GM23338 (cell line): ENCODE results near the gene F3. TPM values are rescaled to one million over a fixed set of nuclear protein-coding genes. Genes with fewer than 3 reads are reported as not detected.

Experiments used
- ATAC-seq: fragments of 200-7000 bp; cut with Tn5 transposase; 3 replicates; pipeline ENCODE4 v1.9.1; 2020
- DNase-seq: peaks from one replicate; pipeline ENCODE4 v3.0.0-alpha.2; 2015; ENCODE audit warnings: low spot score
- H2AFZ ChIP-seq: fragments of 200-600 bp; sonication (generic); 2 replicates; pipeline ENCODE4 v1.8.0; 2016; ENCODE audit warnings: antibody characterized with exemption, mild to moderate bottlenecking, moderate library complexity
- H3F3A ChIP-seq: fragments of 200-600 bp; sonication (generic); replicated peaks from 2 replicates; pipeline ENCODE4 v1.8.0; 2017; ENCODE audit warnings: antibody characterized with exemption, mixed run types, low read depth
- H3K27ac ChIP-seq: fragments of 200-600 bp; sonication (generic); 2 replicates; pipeline ENCODE4 v1.6.1; 2016; ENCODE audit warnings: low read depth
- H3K27me3 ChIP-seq: fragments of 200-600 bp; sonication (generic); 2 replicates; pipeline ENCODE4 v1.8.0; 2016; ENCODE audit warnings: mild to moderate bottlenecking, mixed run types, moderate library complexity; ENCODE audit not compliant: insufficient read depth
- H3K36me3 ChIP-seq: fragments of 200-600 bp; sonication (generic); 2 replicates; pipeline ENCODE4 v1.8.0; 2016; ENCODE audit warnings: mild to moderate bottlenecking; ENCODE audit not compliant: insufficient read depth
- H3K4me1 ChIP-seq: fragments of 200-600 bp; sonication (generic); 2 replicates; pipeline ENCODE4 v1.8.0; 2016; ENCODE audit warnings: mild to moderate bottlenecking, moderate library complexity; ENCODE audit not compliant: insufficient read depth
- H3K4me2 ChIP-seq: fragments of 200-600 bp; sonication (generic); 2 replicates; pipeline ENCODE4 v1.7.1; 2017; ENCODE audit warnings: mixed run types
- H3K4me3 ChIP-seq: fragments of 200-600 bp; sonication (generic); 2 replicates; pipeline ENCODE4 v1.6.1; 2016; ENCODE audit warnings: mixed run types
- H3K79me2 ChIP-seq: fragments of 200-600 bp; sonication (generic); replicated peaks from 2 replicates; pipeline ENCODE4 v1.8.0; 2017; ENCODE audit warnings: mild to moderate bottlenecking; ENCODE audit not compliant: insufficient read depth
- H3K9me2 ChIP-seq: fragments of 200-600 bp; sonication (generic); 2 replicates; pipeline ENCODE4 v1.8.0; 2017; ENCODE audit not compliant: insufficient read depth
- H4K20me1 ChIP-seq: fragments of 200-600 bp; sonication (generic); replicated peaks from 2 replicates; pipeline ENCODE4 v1.8.0; 2017; ENCODE audit warnings: mild to moderate bottlenecking; ENCODE audit not compliant: insufficient read depth
- H3K27ac Mint-ChIP-seq: 2 replicates; pipeline ENCODE4 v1.8.0; 2020; ENCODE audit warnings: inconsistent platforms, mild to moderate bottlenecking, moderate library complexity, mixed read lengths
- H3K27me3 Mint-ChIP-seq: 3 replicates; pipeline ENCODE4 v1.8.0; 2022; ENCODE audit warnings: low read depth, mild to moderate bottlenecking, moderate library complexity, mixed read lengths, inconsistent platforms; ENCODE audit not compliant: insufficient read depth, poor library complexity
- H3K36me3 Mint-ChIP-seq: 3 replicates; pipeline ENCODE4 v1.8.0; 2021; ENCODE audit warnings: low read depth, mild to moderate bottlenecking, inconsistent platforms, moderate library complexity, mixed read lengths
- H3K4me1 Mint-ChIP-seq: 3 replicates; pipeline ENCODE4 v1.8.0; 2020; ENCODE audit warnings: mild to moderate bottlenecking, inconsistent platforms, mixed read lengths
- H3K4me3 Mint-ChIP-seq: 3 replicates; pipeline ENCODE4 v1.8.0; 2021; ENCODE audit warnings: moderate library complexity, mild to moderate bottlenecking, inconsistent platforms, mixed read lengths
- H3K9me3 Mint-ChIP-seq: 3 replicates; pipeline ENCODE4 v1.8.0; 2020; ENCODE audit warnings: moderate library complexity, mild to moderate bottlenecking, inconsistent platforms, mixed read lengths
- CREB1 ChIP-seq: fragments of 250-450 bp; sonication (Bioruptor Pico); IDR thresholded peaks from 2 replicates; pipeline ENCODE4 v1.5.0; 2020; ENCODE audit warnings: low read depth, mild to moderate bottlenecking, moderate library complexity
- EZH2 ChIP-seq: fragments of 200-600 bp; sonication (generic); IDR thresholded peaks from one replicate; pipeline ENCODE4 v1.8.0; 2017; ENCODE audit warnings: antibody characterized with exemption, mild to moderate bottlenecking, low read depth; ENCODE audit not compliant: unreplicated experiment
- JUNB ChIP-seq: IDR thresholded peaks from one replicate; pipeline ENCODE4 v1.6.1; 2016; ENCODE audit warnings: antibody characterized with exemption; ENCODE audit not compliant: unreplicated experiment
- NANOG ChIP-seq: IDR thresholded peaks from 2 replicates; pipeline ENCODE4 v1.6.1; 2016; ENCODE audit warnings: antibody characterized with exemption, borderline replicate concordance
- POLR2AphosphoS5 ChIP-seq: IDR thresholded peaks from 2 replicates; pipeline ENCODE4 v1.6.1; 2016; ENCODE audit warnings: antibody characterized with exemption, low read depth
- STAT1 ChIP-seq: IDR thresholded peaks from one replicate; pipeline ENCODE4 v1.6.1; 2016; ENCODE audit warnings: antibody characterized with exemption; ENCODE audit not compliant: unreplicated experiment
- ZNF114 ChIP-seq: fragments of 250-450 bp; sonication (Bioruptor Pico); IDR thresholded peaks from 2 replicates; pipeline ENCODE4 v1.5.0; 2020; ENCODE audit warnings: mild to moderate bottlenecking, moderate library complexity
- ZNF331 ChIP-seq: fragments of 250-450 bp; sonication (Bioruptor Pico); IDR thresholded peaks from 2 replicates; pipeline ENCODE4 v1.5.0; 2020; ENCODE audit warnings: low read depth, mild to moderate bottlenecking, moderate library complexity
- polyA plus RNA-seq: library from polyadenylated mRNA; unstranded; fragments of >200 nt; fragmentation: Nextera tagmentation; extraction: Ambion mirVana; gene quantifications from 2 replicates; pipeline ENCODE4 v1.2.1, GENCODE V29; 2016
- total RNA-seq: library from RNA; depleted of rRNA; stranded (reverse); fragments of >200 nt; shearing (Covaris generic); gene quantifications from 2 replicates; pipeline ENCODE4 v1.2.3, GENCODE V29; 2014
- TF ChIP-seq, protein P1 (sequence below), 2 experiments: fragments of 200-600 bp in 1 of 2; sonication (generic) in 1 of 2; conservative IDR thresholded peaks; 2 replicates each; pipeline versions ENCODE4 v1.5.1 to v1.6.1; 2016 to 2017; ENCODE audit warnings: antibody characterized with exemption in 2 of 2, low read depth in 2 of 2, mild to moderate bottlenecking in 2 of 2, moderate library complexity in 1 of 2
- TF ChIP-seq, protein P2 (sequence below): IDR thresholded peaks from one replicate; pipeline ENCODE4 v1.6.1; 2018; ENCODE audit warnings: antibody characterized with exemption; ENCODE audit not compliant: unreplicated experiment
- TF ChIP-seq, protein P3 (sequence below): fragments of 250-450 bp; sonication (Bioruptor Pico); IDR thresholded peaks from 2 replicates; pipeline ENCODE4 v1.5.0; 2020; ENCODE audit warnings: mild to moderate bottlenecking, moderate library complexity

The F3 gene
- total and polyA plus RNA-seq, 2 experiments from 2014 or later, result 6.9 to 9.7 TPM

DNA sequence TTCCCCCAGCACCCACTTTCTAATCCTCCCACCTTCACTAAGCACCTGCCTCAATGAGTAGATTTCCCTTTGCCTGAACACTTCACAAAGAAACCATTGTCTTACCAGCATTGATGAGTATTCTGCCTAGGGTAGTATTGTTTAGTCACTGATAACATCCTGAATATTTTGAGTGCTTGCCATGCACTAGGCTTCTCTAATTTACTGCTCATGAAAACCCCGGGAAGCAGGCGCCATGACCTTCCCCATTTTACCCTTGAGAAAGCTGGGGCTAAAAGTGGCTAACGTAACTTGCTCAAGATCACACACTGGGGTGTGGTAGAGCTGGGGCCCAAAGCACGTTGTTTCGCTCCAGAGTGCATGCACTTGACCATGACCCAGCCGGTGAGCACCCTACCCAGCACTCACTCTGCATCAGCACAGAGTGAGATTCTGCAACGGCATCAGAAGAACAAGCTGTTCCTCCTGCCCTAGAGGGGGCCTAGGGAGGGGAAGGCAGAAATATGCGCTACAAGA lies 10.6 kb upstream of the F3 start:
- H3K9me3 Mint-ChIP-seq, result no peaks in the 10 kb centered on the region
- H3K36me3 Mint-ChIP-seq, result no peaks in the 10 kb centered on the region
- H3K4me3 Mint-ChIP-seq, result no peak overlapping the region
- no peak overlapping the region for H3K27ac Mint-ChIP-seq
- no peak overlapping the region for H3K27ac ChIP-seq
- peaks cover 26% of the 10 kb centered on the region for H3K4me1 ChIP-seq
- H3K9me2 ChIP-seq, result no peaks in the 10 kb centered on the region
- TF ChIP-seq ZNF114 (CRISPR knock-in tag) (no peak), ZNF331 (no peak), CREB1 (CRISPR knock-in tag) (no peak)
- H3K4me2 ChIP-seq, result peak overlapping the region; percentile 41; the same call in 1 of the 2 replicates
- no peaks in the 10 kb centered on the region for H3K27me3 ChIP-seq
- peaks cover 42% of the 10 kb centered on the region for H3K4me1 Mint-ChIP-seq
- no peak overlapping the region for H3K4me3 ChIP-seq
- DNase-seq (peak; percentile 16), ATAC-seq (peak; percentile 69)
- H3F3A ChIP-seq, result no peaks in the 10 kb centered on the region
- H2AFZ ChIP-seq, result peak overlapping the region; percentile 53; the same call in 1 of the 2 replicates
- H3K36me3 ChIP-seq, result no peaks in the 10 kb centered on the region
- H3K27me3 Mint-ChIP-seq, result no peaks in the 10 kb centered on the region
- no peaks in the 10 kb centered on the region for H3K79me2 ChIP-seq
- no peaks in the 10 kb centered on the region for H4K20me1 ChIP-seq

DNA sequence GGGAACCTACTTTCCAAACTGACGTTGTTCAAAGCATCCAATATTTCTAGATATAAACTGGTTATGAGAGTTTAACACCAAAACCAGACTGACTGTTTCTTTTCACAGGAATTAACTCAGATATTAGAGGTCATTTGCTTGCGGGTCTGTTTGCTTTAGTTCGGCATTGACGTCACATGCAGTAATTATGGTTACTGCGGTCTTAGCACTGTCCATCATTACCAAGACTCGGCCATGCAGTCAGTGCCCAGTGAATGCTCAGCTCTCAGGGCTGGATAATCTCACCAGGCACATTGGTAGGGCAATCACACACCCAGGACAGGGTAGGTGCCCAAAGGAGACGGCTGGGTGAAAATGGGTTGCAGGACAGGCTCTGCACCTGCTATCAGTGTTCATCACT lies 9.9 kb upstream of the F3 start:
- H3K4me3 ChIP-seq, result no peak overlapping the region
- Mint-ChIP-seq H3K36me3 (no peaks in the 10 kb centered on the region), H3K27ac (no peak overlapping the region), H3K9me3 (no peaks in the 10 kb centered on the region), H3K4me3 (no peak overlapping the region), H3K4me1 (peaks cover 42% of the 10 kb centered on the region), H3K27me3 (no peaks in the 10 kb centered on the region)
- peak overlapping the region; percentile 33; the same call in 1 of the 2 replicates for H3K4me2 ChIP-seq
- DNase-seq (no peak), ATAC-seq (no peak)
- H4K20me1 ChIP-seq, result no peaks in the 10 kb centered on the region
- no peaks in the 10 kb centered on the region for H3K9me2 ChIP-seq
- no peaks in the 10 kb centered on the region for H3K79me2 ChIP-seq
- no peaks in the 10 kb centered on the region for H3F3A ChIP-seq
- peaks cover 26% of the 10 kb centered on the region for H3K4me1 ChIP-seq
- no peaks in the 10 kb centered on the region for H3K27me3 ChIP-seq
- no peaks in the 10 kb centered on the region for H3K36me3 ChIP-seq
- H3K27ac ChIP-seq, result no peak overlapping the region
- H2AFZ ChIP-seq, result no peak overlapping the region
- TF ChIP-seq POLR2AphosphoS5 (no peak), NANOG (no peak), EZH2 (no peak), STAT1 (no peak), CREB1 (CRISPR knock-in tag) (no peak), ZNF114 (CRISPR knock-in tag) (no peak), ZNF331 (no peak), JUNB (no peak)
- TF ChIP-seq, protein P1, sequence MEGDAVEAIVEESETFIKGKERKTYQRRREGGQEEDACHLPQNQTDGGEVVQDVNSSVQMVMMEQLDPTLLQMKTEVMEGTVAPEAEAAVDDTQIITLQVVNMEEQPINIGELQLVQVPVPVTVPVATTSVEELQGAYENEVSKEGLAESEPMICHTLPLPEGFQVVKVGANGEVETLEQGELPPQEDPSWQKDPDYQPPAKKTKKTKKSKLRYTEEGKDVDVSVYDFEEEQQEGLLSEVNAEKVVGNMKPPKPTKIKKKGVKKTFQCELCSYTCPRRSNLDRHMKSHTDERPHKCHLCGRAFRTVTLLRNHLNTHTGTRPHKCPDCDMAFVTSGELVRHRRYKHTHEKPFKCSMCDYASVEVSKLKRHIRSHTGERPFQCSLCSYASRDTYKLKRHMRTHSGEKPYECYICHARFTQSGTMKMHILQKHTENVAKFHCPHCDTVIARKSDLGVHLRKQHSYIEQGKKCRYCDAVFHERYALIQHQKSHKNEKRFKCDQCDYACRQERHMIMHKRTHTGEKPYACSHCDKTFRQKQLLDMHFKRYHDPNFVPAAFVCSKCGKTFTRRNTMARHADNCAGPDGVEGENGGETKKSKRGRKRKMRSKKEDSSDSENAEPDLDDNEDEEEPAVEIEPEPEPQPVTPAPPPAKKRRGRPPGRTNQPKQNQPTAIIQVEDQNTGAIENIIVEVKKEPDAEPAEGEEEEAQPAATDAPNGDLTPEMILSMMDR (conservative IDR thresholded peaks at IDR 0.05; ENCODE audit: low read depth in 2 of 2), result no peak
- TF ChIP-seq, protein P2, sequence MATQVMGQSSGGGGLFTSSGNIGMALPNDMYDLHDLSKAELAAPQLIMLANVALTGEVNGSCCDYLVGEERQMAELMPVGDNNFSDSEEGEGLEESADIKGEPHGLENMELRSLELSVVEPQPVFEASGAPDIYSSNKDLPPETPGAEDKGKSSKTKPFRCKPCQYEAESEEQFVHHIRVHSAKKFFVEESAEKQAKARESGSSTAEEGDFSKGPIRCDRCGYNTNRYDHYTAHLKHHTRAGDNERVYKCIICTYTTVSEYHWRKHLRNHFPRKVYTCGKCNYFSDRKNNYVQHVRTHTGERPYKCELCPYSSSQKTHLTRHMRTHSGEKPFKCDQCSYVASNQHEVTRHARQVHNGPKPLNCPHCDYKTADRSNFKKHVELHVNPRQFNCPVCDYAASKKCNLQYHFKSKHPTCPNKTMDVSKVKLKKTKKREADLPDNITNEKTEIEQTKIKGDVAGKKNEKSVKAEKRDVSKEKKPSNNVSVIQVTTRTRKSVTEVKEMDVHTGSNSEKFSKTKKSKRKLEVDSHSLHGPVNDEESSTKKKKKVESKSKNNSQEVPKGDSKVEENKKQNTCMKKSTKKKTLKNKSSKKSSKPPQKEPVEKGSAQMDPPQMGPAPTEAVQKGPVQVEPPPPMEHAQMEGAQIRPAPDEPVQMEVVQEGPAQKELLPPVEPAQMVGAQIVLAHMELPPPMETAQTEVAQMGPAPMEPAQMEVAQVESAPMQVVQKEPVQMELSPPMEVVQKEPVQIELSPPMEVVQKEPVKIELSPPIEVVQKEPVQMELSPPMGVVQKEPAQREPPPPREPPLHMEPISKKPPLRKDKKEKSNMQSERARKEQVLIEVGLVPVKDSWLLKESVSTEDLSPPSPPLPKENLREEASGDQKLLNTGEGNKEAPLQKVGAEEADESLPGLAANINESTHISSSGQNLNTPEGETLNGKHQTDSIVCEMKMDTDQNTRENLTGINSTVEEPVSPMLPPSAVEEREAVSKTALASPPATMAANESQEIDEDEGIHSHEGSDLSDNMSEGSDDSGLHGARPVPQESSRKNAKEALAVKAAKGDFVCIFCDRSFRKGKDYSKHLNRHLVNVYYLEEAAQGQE, result no peak
- TF ChIP-seq, protein P3, sequence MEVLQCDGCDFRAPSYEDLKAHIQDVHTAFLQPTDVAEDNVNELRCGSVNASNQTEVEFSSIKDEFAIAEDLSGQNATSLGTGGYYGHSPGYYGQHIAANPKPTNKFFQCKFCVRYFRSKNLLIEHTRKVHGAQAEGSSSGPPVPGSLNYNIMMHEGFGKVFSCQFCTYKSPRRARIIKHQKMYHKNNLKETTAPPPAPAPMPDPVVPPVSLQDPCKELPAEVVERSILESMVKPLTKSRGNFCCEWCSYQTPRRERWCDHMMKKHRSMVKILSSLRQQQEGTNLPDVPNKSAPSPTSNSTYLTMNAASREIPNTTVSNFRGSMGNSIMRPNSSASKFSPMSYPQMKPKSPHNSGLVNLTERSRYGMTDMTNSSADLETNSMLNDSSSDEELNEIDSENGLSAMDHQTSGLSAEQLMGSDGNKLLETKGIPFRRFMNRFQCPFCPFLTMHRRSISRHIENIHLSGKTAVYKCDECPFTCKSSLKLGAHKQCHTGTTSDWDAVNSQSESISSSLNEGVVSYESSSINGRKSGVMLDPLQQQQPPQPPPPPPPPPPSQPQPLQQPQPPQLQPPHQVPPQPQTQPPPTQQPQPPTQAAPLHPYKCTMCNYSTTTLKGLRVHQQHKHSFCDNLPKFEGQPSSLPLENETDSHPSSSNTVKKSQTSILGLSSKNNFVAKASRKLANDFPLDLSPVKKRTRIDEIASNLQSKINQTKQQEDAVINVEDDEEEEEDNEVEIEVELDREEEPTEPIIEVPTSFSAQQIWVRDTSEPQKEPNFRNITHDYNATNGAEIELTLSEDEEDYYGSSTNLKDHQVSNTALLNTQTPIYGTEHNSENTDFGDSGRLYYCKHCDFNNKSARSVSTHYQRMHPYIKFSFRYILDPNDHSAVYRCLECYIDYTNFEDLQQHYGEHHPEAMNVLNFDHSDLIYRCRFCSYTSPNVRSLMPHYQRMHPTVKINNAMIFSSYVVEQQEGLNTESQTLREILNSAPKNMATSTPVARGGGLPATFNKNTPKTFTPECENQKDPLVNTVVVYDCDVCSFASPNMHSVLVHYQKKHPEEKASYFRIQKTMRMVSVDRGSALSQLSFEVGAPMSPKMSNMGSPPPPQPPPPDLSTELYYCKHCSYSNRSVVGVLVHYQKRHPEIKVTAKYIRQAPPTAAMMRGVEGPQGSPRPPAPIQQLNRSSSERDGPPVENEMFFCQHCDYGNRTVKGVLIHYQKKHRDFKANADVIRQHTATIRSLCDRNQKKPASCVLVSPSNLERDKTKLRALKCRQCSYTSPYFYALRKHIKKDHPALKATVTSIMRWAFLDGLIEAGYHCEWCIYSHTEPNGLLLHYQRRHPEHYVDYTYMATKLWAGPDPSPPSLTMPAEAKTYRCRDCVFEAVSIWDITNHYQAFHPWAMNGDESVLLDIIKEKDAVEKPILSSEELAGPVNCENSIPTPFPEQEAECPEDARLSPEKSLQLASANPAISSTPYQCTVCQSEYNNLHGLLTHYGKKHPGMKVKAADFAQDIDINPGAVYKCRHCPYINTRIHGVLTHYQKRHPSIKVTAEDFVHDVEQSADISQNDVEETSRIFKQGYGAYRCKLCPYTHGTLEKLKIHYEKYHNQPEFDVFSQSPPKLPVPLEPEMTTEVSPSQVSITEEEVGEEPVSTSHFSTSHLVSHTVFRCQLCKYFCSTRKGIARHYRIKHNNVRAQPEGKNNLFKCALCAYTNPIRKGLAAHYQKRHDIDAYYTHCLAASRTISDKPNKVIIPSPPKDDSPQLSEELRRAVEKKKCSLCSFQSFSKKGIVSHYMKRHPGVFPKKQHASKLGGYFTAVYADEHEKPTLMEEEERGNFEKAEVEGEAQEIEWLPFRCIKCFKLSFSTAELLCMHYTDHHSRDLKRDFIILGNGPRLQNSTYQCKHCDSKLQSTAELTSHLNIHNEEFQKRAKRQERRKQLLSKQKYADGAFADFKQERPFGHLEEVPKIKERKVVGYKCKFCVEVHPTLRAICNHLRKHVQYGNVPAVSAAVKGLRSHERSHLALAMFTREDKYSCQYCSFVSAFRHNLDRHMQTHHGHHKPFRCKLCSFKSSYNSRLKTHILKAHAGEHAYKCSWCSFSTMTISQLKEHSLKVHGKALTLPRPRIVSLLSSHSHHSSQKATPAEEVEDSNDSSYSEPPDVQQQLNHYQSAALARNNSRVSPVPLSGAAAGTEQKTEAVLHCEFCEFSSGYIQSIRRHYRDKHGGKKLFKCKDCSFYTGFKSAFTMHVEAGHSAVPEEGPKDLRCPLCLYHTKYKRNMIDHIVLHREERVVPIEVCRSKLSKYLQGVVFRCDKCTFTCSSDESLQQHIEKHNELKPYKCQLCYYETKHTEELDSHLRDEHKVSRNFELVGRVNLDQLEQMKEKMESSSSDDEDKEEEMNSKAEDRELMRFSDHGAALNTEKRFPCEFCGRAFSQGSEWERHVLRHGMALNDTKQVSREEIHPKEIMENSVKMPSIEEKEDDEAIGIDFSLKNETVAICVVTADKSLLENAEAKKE, result no peak
